ENCODE measurements around the gene FAT3.

DNA sequence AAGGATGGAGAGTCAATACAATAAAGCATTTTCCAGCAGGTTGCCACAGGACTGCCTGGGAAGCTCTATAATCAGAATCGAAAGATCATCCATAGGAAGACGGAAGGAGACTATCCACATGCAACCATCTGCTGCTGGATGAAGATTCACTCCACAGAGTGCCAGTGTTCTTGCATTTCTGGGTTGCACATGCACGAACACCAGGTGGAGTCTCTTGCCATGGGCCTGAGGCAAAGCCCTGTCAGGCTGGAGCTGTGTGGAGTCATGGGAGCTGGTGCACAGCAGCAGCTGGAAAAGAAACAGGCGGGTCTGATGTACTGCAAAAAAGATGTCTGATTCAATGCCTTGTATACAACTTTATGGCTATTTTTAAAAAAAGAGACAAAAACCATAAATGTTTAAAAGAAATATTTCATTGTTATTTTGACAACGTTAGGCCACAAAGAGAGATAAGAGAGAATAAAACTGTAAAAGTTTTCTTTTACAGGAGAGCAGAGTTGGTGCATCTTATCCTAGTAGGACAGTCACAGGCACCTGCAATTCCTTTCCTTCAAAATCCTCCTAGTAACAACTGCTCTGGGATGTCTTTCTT, 12.9 kb upstream of the FAT3 start:
- TF ChIP-seq, protein P1, sequence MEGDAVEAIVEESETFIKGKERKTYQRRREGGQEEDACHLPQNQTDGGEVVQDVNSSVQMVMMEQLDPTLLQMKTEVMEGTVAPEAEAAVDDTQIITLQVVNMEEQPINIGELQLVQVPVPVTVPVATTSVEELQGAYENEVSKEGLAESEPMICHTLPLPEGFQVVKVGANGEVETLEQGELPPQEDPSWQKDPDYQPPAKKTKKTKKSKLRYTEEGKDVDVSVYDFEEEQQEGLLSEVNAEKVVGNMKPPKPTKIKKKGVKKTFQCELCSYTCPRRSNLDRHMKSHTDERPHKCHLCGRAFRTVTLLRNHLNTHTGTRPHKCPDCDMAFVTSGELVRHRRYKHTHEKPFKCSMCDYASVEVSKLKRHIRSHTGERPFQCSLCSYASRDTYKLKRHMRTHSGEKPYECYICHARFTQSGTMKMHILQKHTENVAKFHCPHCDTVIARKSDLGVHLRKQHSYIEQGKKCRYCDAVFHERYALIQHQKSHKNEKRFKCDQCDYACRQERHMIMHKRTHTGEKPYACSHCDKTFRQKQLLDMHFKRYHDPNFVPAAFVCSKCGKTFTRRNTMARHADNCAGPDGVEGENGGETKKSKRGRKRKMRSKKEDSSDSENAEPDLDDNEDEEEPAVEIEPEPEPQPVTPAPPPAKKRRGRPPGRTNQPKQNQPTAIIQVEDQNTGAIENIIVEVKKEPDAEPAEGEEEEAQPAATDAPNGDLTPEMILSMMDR (conservative IDR thresholded peaks at IDR 0.05; ENCODE audit: low read depth, low read length), result peak; percentile 47
- TF ChIP-seq EZH2 (IDR thresholded peaks at IDR 0.05; ENCODE audit: borderline replicate concordance, low read depth, low read length, poor library complexity, severe bottlenecking), result no peak

Measured in A673 (cell line).